Cerebellar cortex (tissue), 1 donor: ENCODE data around the gene CNOT6.
"Not testable (repeated sequence)": the region's sequence is repeated elsewhere in the genome, so short reads cannot be mapped to it uniquely, and the experiment has no call there.

Source experiments
- DNase-seq: peaks from one replicate; pipeline ENCODE4 v3.0.0-alpha.2; 2015; ENCODE audit warnings: low spot score

Gene CNOT6

GRCh38 chr5:180470966-180471582, 23.1 kb upstream of the CNOT6 start:
- DNase-seq, result peak; percentile 76

GRCh38 chr5:180471866-180472265, 22.3 kb upstream of the CNOT6 start:
- no peak for DNase-seq

- no peak for DNase-seq
Measured at GRCh38 chr5:180472269-180472668, 21.9 kb upstream of the CNOT6 start.

- DNase-seq, result not testable (repeated sequence)
Measured at GRCh38 chr5:180473386-180473785, 20.8 kb upstream of the CNOT6 start.

- no peak for DNase-seq
Measured at GRCh38 chr5:180474569-180474968, 19.6 kb upstream of the CNOT6 start.

DNA sequence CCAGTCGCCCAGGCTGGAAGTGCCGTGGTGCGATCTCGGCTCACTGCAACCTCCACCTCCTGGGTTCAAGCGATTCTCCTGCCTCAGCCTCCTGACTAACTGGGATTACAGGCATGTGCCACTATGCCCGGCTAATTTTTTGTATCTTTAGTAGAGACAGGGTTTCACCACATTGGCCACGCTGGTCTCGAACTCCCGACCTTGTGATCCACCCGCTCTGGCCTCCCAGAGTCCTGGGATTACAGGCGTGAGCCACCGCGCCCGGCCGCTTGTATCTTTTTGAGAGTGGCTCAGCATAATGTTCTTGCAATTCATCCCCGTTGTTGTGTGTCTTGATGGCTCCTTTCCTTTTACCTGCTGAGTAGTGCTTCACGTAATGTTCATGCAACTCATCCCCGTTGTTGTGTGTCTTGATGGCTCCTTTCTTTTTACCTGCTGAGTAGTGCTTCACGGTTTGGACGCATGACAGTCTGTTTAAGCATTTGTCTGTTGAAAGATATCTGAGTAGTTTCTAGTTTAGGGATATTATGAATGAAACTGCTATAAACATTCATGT, 18.1 kb upstream of the CNOT6 start:
- DNase-seq, result not testable (repeated sequence)

GRCh38 chr5:180484813-180485212, 9.4 kb upstream of the CNOT6 start:
- DNase-seq, result no peak

GRCh38 chr5:180486636-180487149, 7.5 kb upstream of the CNOT6 start:
- no peak for DNase-seq

DNA sequence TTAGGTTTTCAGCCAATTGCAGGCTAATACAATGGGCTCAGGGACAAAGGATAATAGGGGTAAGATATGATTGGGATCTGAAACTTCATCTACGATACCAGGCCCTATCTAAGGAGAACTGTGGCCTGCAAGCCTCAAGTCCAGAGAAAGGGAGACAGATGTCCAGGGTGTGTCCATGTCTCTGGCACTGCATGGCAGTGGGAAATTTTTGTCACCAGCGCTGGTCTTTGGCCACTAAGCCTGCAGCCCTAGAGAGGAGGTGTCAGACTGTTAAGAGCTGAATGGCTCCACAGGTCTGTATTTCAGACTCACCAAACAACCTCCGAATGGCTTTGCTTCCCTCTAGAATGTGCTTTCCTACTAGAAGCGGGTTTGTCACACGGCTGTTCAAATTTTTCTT, 6.6 kb upstream of the CNOT6 start:
- no peak for DNase-seq

- no peak for DNase-seq
Measured at GRCh38 chr5:180491496-180491895, 2.7 kb upstream of the CNOT6 start.

GRCh38 chr5:180492226-180492903, 1.8 kb upstream of the CNOT6 start:
- DNase-seq, result no peak

DNA sequence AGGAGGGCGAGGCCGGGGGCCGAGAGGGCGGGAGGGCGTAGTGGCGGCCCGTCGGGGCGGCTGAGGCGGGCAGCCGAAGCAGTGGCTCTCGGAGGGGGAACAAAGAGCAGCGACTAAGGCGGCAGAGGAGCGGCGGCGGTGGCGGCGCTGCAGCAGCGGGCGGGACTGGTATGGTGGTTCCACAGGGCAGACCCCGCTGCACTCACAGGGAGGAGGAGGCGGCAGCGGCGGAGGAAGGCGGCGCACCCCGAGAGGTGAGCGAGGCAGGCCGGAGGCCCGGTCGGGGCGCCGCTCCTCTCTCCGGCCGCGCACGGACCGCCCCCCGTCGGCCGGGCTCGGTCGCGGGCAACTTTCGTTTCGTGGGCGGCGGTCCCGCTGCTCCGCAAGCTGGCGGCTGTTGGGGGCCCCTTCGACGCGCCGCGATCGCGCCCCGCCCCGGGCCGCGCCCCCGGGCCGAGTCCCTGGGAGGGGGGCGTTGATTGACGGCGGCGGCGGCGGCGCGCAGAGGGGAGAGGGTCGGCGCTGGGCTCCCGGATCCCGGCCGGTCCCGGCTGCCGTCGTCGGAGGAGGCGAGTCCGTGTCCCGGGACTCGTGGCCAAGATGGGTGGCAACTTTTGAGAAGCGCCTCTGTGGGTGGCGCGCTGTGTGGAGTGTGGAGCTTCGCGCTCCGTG, 467 bp downstream of the CNOT6 start:
- no peak for DNase-seq

DNA sequence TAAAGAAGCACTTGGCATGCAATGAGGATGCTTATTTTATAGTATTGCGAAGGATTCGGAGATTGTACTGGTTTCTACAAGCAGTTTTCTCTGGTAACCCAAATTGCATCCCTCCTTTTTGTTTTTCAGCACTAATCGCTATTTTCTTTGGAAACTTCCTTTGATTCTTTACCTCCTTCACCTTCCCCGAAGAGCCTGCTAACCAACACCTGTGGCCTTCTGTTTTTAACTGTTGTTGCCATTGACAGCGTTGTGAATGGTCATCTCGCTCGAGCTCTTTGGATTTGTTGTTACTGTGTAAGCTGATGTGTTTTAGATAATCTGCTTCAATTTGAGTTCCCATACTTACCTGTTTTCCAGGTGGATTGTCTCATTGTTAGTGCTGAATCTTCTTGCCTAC, 1.1 kb downstream of the CNOT6 start:
- DNase-seq, result no peak

GRCh38 chr5:180495991-180496741, 2.0 kb downstream of the CNOT6 start:
- DNase-seq, result no peak

DNA sequence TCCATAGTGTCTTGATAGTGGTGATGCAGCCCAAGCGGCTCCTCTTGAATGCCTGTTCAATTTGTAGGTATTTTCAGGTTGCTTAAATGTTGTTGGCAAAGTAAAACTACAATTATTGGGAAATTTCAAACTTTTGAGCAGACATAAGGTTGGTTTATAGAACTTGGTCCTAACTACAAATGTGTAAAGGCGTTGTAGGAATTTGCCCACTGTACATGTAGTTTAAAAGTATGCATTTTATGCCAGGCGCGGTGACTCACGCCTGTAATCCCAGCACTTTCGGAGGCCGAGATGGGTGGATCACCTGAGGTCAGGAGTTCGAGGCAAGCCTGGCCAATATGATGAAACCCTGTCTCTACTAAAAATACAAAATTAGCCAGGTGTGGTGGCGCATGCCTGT, 2.6 kb downstream of the CNOT6 start:
- not testable (repeated sequence) for DNase-seq

GRCh38 chr5:180497865-180498264, 3.7 kb downstream of the CNOT6 start:
- DNase-seq, result not testable (repeated sequence)

DNA sequence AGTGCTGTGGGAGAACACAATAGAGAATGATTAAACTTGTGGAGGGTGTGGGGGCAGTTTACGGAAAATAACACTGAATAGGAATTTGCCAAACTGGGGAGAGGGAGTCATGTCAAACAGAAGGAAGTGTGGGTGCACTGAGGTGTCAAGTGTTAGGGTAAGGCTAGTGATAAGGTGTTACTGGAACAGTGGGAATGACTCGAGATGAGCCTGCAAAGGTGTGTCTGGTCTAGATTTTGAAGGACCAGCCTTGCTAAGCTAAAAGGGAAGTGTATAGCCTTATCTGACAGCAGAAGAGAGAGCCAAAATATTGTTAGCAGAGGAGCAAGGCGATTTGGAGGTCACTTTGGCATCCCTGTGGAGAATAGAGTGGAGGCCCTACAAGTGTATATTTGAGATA, 4.2 kb downstream of the CNOT6 start:
- no peak for DNase-seq

DNA sequence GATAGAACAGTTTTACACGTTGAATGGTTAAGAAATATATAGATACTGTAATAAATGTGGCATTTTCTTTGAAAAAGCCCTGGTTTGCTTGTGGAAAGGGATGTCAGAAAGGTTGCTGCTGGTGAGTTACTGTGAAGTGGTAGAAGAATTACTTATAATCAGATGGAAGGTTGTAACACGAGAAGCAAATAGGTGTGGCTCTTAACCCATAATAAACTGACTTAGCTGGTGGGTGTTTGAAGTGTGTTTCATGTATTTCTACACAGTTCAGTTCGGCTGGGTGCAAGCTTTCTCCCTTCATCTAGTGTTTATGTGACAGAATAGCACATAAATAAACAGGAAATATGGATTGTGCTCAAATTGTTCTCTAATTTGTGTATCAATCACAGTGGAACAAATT, 5.5 kb downstream of the CNOT6 start:
- DNase-seq, result no peak

GRCh38 chr5:180500300-180500699, 6.1 kb downstream of the CNOT6 start:
- not testable (repeated sequence) for DNase-seq

- DNase-seq, result no peak
Measured at GRCh38 chr5:180507661-180508060, 13.5 kb downstream of the CNOT6 start.

GRCh38 chr5:180515294-180515693, 21.1 kb downstream of the CNOT6 start:
- no peak for DNase-seq

DNA sequence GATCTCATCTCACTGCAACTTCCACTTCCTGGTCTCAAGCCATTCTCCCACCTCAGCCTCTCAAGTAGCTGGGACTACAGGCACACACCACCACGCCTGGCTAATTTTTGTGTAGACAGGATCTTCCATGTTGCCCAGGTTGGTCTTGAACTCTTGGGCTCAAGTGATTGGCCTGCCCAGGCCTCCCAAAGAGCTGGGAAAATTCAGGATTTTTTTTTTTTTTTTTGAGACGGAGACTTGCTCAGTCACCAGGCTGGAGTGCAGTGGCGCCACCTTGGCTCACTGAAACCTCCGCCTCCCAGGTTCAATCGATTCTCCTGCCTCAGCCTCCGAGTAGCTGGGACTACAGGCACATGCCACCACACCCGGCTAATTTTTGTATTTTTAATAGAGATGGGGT, 21.8 kb downstream of the CNOT6 start:
- not testable (repeated sequence) for DNase-seq
